H9 (cell line): ENCODE measurements around the gene ALMS1. TPM values are rescaled to one million over a fixed set of nuclear protein-coding genes. Genes with fewer than 3 reads are reported as not detected.

Experiments used
- DNase-seq: peaks from one replicate; pipeline ENCODE4 v3.0.0-alpha.2; 2017
- H2AFZ ChIP-seq: one replicate; pipeline ENCODE4 v1.6.1; 2013; ENCODE audit warnings: mild to moderate bottlenecking, low read length, control low read depth, moderate library complexity
- H2AK5ac ChIP-seq: 2 replicates; pipeline ENCODE4 v1.6.1; 2013; ENCODE audit warnings: low read length, control low read depth, mixed read lengths; ENCODE audit not compliant: insufficient read length
- H2BK120ac ChIP-seq: one replicate; pipeline ENCODE4 v1.6.1; 2013; ENCODE audit warnings: low read depth, mild to moderate bottlenecking, low read length, control low read depth, inconsistent platforms; ENCODE audit not compliant: poor library complexity, severe bottlenecking
- H2BK12ac ChIP-seq: 2 replicates; pipeline ENCODE4 v1.6.1; 2013; ENCODE audit warnings: low read length, control low read depth, mixed read lengths, low read depth; ENCODE audit not compliant: insufficient read length
- H2BK15ac ChIP-seq: 2 replicates; pipeline ENCODE4 v1.6.1; 2013; ENCODE audit warnings: low read depth, low read length, control low read depth
- H2BK20ac ChIP-seq: one replicate; pipeline ENCODE4 v1.6.1; 2013; ENCODE audit warnings: low read depth, mild to moderate bottlenecking, low read length, control low read depth, inconsistent platforms; ENCODE audit not compliant: poor library complexity, severe bottlenecking
- H2BK5ac ChIP-seq: 2 replicates; pipeline ENCODE4 v1.6.1; 2013; ENCODE audit warnings: low read length, control low read depth, mixed read lengths; ENCODE audit not compliant: insufficient read length
- H3K14ac ChIP-seq: 2 replicates; pipeline ENCODE4 v1.6.1; 2013; ENCODE audit warnings: low read length, control low read depth; ENCODE audit not compliant: insufficient read depth
- H3K18ac ChIP-seq: 2 replicates; pipeline ENCODE4 v1.6.1; 2013; ENCODE audit warnings: low read depth, mild to moderate bottlenecking, mixed read lengths, low read length, control low read depth; ENCODE audit not compliant: insufficient read length
- H3K23ac ChIP-seq: 2 replicates; pipeline ENCODE4 v1.6.1; 2013; ENCODE audit warnings: low read length, control low read depth, mixed read lengths, low read depth; ENCODE audit not compliant: insufficient read length
- H3K23me2 ChIP-seq: 2 replicates; pipeline ENCODE4 v1.6.1; 2013; ENCODE audit warnings: low read depth, mild to moderate bottlenecking, mixed read lengths, low read length, control low read depth; ENCODE audit not compliant: insufficient read length, poor library complexity, severe bottlenecking
- H3K27ac ChIP-seq: 2 replicates; pipeline ENCODE4 v1.5.1; 2013; ENCODE audit warnings: low read length, control low read depth, mixed read lengths, low read depth; ENCODE audit not compliant: insufficient read length
- H3K27me3 ChIP-seq: 2 replicates; pipeline ENCODE4 v1.6.1; 2013; ENCODE audit warnings: low read length, control low read depth, inconsistent platforms; ENCODE audit not compliant: insufficient read depth
- H3K4ac ChIP-seq: 2 replicates; pipeline ENCODE4 v1.6.1; 2013; ENCODE audit warnings: low read depth, mild to moderate bottlenecking, control low read depth, inconsistent platforms, low read length, moderate library complexity
- H3K4me1 ChIP-seq: 2 replicates; pipeline ENCODE4 v1.6.1; 2013; ENCODE audit warnings: low read length, control low read depth, inconsistent platforms; ENCODE audit not compliant: insufficient read depth
- H3K4me2 ChIP-seq: 2 replicates; pipeline ENCODE4 v1.6.1; 2013; ENCODE audit warnings: low read length, control low read depth, mixed read lengths; ENCODE audit not compliant: insufficient read length, insufficient read depth
- H3K56ac ChIP-seq: 2 replicates; pipeline ENCODE4 v1.6.1; 2013; ENCODE audit warnings: low read depth, mild to moderate bottlenecking, mixed read lengths, low read length, control low read depth; ENCODE audit not compliant: insufficient read length
- H3K79me1 ChIP-seq: 2 replicates; pipeline ENCODE4 v1.6.1; 2013; ENCODE audit warnings: low read depth, mild to moderate bottlenecking, moderate library complexity, low read length, control low read depth, inconsistent platforms; ENCODE audit not compliant: insufficient read depth, poor library complexity, severe bottlenecking
- H3K79me2 ChIP-seq: 2 replicates; pipeline ENCODE4 v1.6.1; 2013; ENCODE audit warnings: low read length, control low read depth, inconsistent platforms; ENCODE audit not compliant: insufficient read depth
- H3K9ac ChIP-seq: 2 replicates; pipeline ENCODE4 v1.6.1; 2013; ENCODE audit warnings: low read length, control low read depth, mixed read lengths; ENCODE audit not compliant: insufficient read length; ENCODE audit errors: extremely low read depth
- H3K9me3 ChIP-seq: one replicate; pipeline ENCODE4 v1.6.1; 2013; ENCODE audit warnings: low read depth, low read length, inconsistent platforms; ENCODE audit not compliant: control insufficient read depth
- H3T11ph ChIP-seq: one replicate; pipeline ENCODE4 v1.6.1; 2013; ENCODE audit warnings: mild to moderate bottlenecking, low read length, control low read depth, inconsistent platforms
- H4K20me1 ChIP-seq: one replicate; pipeline ENCODE4 v1.6.1; 2013; ENCODE audit not compliant: control insufficient read depth, insufficient read length, insufficient read depth
- H4K5ac ChIP-seq: 2 replicates; pipeline ENCODE4 v1.6.1; 2013; ENCODE audit warnings: low read depth, mild to moderate bottlenecking, mixed read lengths, low read length, control low read depth; ENCODE audit not compliant: insufficient read length
- H4K8ac ChIP-seq: replicated peaks from 2 replicates; pipeline ENCODE4 v1.6.1; 2013; ENCODE audit warnings: low read length, control low read depth, mixed read lengths, low read depth; ENCODE audit not compliant: insufficient read length
- H4K91ac ChIP-seq: 2 replicates; pipeline ENCODE4 v1.6.1; 2013; ENCODE audit warnings: low read depth, mild to moderate bottlenecking, moderate library complexity, mixed read lengths, low read length, control low read depth; ENCODE audit not compliant: insufficient read length
- H3K27ac Mint-ChIP-seq, 3 experiments: 2 replicates in 2 of 3; 3 replicates in 1 of 3; pipeline ENCODE4 v1.8.0; 2020 to 2021; ENCODE audit warnings: mixed read lengths in 3 of 3, mild to moderate bottlenecking in 1 of 3, moderate library complexity in 1 of 3
- H3K27me3 Mint-ChIP-seq: 2 replicates; pipeline ENCODE4 v1.8.0; 2021; ENCODE audit warnings: low read depth, mild to moderate bottlenecking, moderate library complexity, mixed read lengths
- H3K36me3 Mint-ChIP-seq, 3 experiments: 2 replicates in 2 of 3; 3 replicates in 1 of 3; pipeline ENCODE4 v1.8.0; 2020 to 2021; ENCODE audit warnings: low read depth in 3 of 3, mixed read lengths in 3 of 3; ENCODE audit not compliant: insufficient read depth in 1 of 3
- H3K4me1 Mint-ChIP-seq, 2 experiments: 2 replicates each; pipeline ENCODE4 v1.8.0; 2020; ENCODE audit warnings: mixed read lengths in 2 of 2
- H3K4me3 Mint-ChIP-seq, 2 experiments: 2 replicates in 1 of 2; 3 replicates in 1 of 2; pipeline ENCODE4 v1.8.0; 2020 to 2021; ENCODE audit warnings: mild to moderate bottlenecking in 2 of 2, mixed read lengths in 2 of 2, moderate library complexity in 1 of 2
- H3K9me3 Mint-ChIP-seq, 2 experiments: 2 replicates in 1 of 2; 3 replicates in 1 of 2; pipeline ENCODE4 v1.8.0; 2020; ENCODE audit warnings: mild to moderate bottlenecking in 2 of 2, mixed read lengths in 2 of 2, moderate library complexity in 1 of 2
- WGBS: extraction: QIAGEN DNeasy Blood & Tissue Kit; methylation state at CpG from one replicate; pipeline ENCODE4 v1.1.7; 2013; ENCODE audit warnings: missing lambda C conversion rate, low lambda C conversion rate, mixed read lengths; ENCODE audit not compliant: insufficient read length; ENCODE audit errors: extremely low coverage; 5-methylcytosine and 5-hydroxymethylcytosine counted together
- total RNA-seq: library from RNA; stranded (reverse); gene quantifications from 2 replicates; pipeline ENCODE4 v1.2.1, GENCODE V29; 2021
- TF ChIP-seq, protein P1 (sequence below): fragments of 200-600 bp; sonication (generic); conservative IDR thresholded peaks from 3 replicates; pipeline ENCODE4 v1.8.0; 2021; ENCODE audit warnings: antibody characterized with exemption, mild to moderate bottlenecking

Gene ALMS1
- total RNA-seq, 1 experiment from 2014 or later, result 36.2 TPM

DNA sequence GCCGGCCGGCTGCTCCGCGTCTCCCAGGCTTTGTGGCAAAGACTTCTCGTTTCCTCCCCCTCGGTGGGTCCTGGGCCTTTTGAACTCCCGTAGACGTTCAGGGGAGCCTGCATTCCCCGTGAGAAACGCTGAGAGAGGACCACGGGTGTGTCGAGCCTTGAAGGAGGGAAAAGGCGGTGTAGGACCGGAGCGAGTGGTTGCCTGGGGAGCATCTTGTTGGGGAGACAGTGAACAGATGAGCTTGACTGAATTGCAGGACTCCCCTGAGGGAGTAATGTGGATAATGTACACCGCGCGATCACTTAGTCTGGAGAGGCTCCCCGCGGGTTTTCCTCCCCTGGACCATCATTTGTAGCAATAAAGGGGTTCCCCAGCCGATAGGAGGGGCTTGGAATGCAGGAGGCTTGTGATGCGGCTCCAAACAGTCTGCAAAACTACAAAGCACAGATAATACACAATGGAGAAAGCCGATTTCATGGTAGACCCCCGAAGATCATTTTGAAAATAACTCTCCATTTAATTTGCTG, 769 bp downstream of the ALMS1 start:
- Histone ChIP-seq H3K56ac (peak overlapping the region; percentile 71), H3K4ac (no peak overlapping the region; the same call in 1 of the 2 replicates), H2BK20ac (no peak overlapping the region), H3T11ph (no peak overlapping the region), H3K79me2 (peaks cover 18% of the 10 kb centered on the region; the same call in 1 of the 2 replicates), H3K4me1 (no peaks in the 10 kb centered on the region), H2AFZ (no peak overlapping the region), H4K20me1 (no peaks in the 10 kb centered on the region), H3K14ac (peak overlapping the region; percentile 97), H4K8ac (no peak overlapping the region), H2BK5ac (no peak overlapping the region), H3K4me2 (peak overlapping the region; percentile 82), H2BK120ac (no peak overlapping the region), H3K9ac (peak overlapping the region; percentile 97), H2BK12ac (no peak overlapping the region), H4K5ac (peak overlapping the region; percentile 68), H4K91ac (no peak overlapping the region), H3K9me3 (no peaks in the 10 kb centered on the region), H2BK15ac (peak overlapping the region; percentile 81; the same call in 1 of the 2 replicates), H3K18ac (peak overlapping the region; percentile 94), H3K23ac (no peak overlapping the region), H3K79me1 (peaks cover 6% of the 10 kb centered on the region), H3K27me3 (no peaks in the 10 kb centered on the region), H3K23me2 (peaks cover 16% of the 10 kb centered on the region), H2AK5ac (no peak overlapping the region), H3K27ac (peak overlapping the region; percentile 61)
- peaks cover 3 to 8% (median 4%) of the 10 kb centered on the region in 3 experiments; a peak in 6 of 7 replicates for H3K36me3 Mint-ChIP-seq
- no peaks in the 10 kb centered on the region for H3K9me3 Mint-ChIP-seq
- peaks cover 18 to 19% of the 10 kb centered on the region in 2 experiments for H3K4me1 Mint-ChIP-seq
- TF ChIP-seq, protein P1, sequence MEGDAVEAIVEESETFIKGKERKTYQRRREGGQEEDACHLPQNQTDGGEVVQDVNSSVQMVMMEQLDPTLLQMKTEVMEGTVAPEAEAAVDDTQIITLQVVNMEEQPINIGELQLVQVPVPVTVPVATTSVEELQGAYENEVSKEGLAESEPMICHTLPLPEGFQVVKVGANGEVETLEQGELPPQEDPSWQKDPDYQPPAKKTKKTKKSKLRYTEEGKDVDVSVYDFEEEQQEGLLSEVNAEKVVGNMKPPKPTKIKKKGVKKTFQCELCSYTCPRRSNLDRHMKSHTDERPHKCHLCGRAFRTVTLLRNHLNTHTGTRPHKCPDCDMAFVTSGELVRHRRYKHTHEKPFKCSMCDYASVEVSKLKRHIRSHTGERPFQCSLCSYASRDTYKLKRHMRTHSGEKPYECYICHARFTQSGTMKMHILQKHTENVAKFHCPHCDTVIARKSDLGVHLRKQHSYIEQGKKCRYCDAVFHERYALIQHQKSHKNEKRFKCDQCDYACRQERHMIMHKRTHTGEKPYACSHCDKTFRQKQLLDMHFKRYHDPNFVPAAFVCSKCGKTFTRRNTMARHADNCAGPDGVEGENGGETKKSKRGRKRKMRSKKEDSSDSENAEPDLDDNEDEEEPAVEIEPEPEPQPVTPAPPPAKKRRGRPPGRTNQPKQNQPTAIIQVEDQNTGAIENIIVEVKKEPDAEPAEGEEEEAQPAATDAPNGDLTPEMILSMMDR, result no peak
- H3K27me3 Mint-ChIP-seq, result peaks cover 25% of the 10 kb centered on the region
- WGBS, result no CpG with 5 or more reads among the region's 24 CpGs
- H3K4me3 Mint-ChIP-seq, result peak overlapping the region; percentile 97 to 99
- no peak for DNase-seq
- H3K27ac Mint-ChIP-seq, result peak overlapping the region; percentile 96 to 98 (median 97)
